ENCODE data around the gene ERG.

GRCh38 chr21:38454702-38455101 is 43.6 kb downstream of the ERG start:
- TF ChIP-seq POLR2A (IDR thresholded peaks at IDR 0.05): no peak
- TF ChIP-seq CTCF (IDR thresholded peaks at IDR 0.05): no peak

Data from testis (tissue), 2 donors.